Mesendoderm (in vitro differentiated cells): Measurements from ENCODE around the gene SCAMP5.

Experiments used
- DNase-seq: peaks from one replicate; pipeline ENCODE4 v3.0.0; 2013
- H2AK5ac ChIP-seq: 2 replicates; pipeline ENCODE4 v1.6.1; 2013; ENCODE audit warnings: low read length, inconsistent platforms
- H2BK120ac ChIP-seq: 2 replicates; pipeline ENCODE4 v1.6.1; 2013; ENCODE audit warnings: low read depth, mild to moderate bottlenecking, low read length, moderate library complexity, mixed read lengths
- H2BK15ac ChIP-seq: replicated peaks from 2 replicates; pipeline ENCODE4 v1.6.1; 2013; ENCODE audit warnings: low read depth, mild to moderate bottlenecking, moderate library complexity
- H2BK5ac ChIP-seq: 2 replicates; pipeline ENCODE4 v1.6.1; 2013; ENCODE audit warnings: low read length, inconsistent platforms
- H3K18ac ChIP-seq: 2 replicates; pipeline ENCODE4 v1.6.1; 2013; ENCODE audit warnings: mild to moderate bottlenecking, low read length, mixed read lengths
- H3K23ac ChIP-seq: one replicate; pipeline ENCODE4 v1.6.1; 2013; ENCODE audit warnings: low read length
- H3K27ac ChIP-seq: 2 replicates; pipeline ENCODE4 v1.5.1; 2013; ENCODE audit warnings: low read depth, mild to moderate bottlenecking, inconsistent platforms, low read length, moderate library complexity
- H3K27me3 ChIP-seq: 2 replicates; pipeline ENCODE4 v1.6.1; 2013; ENCODE audit warnings: low read length, control low read depth, mild to moderate bottlenecking, inconsistent platforms; ENCODE audit not compliant: insufficient read depth, poor library complexity
- H3K36me3 ChIP-seq: 2 replicates; pipeline ENCODE4 v1.6.1; 2013; ENCODE audit warnings: low read length, inconsistent platforms; ENCODE audit not compliant: control insufficient read depth, insufficient read depth
- H3K4ac ChIP-seq: one replicate; pipeline ENCODE4 v1.6.1; 2013; ENCODE audit warnings: low read depth, mild to moderate bottlenecking, low read length, moderate library complexity
- H3K4me1 ChIP-seq: 2 replicates; pipeline ENCODE4 v1.6.1; 2013; ENCODE audit warnings: low read depth, low read length, inconsistent platforms; ENCODE audit not compliant: control insufficient read depth
- H3K4me2 ChIP-seq: 2 replicates; pipeline ENCODE4 v1.6.1; 2013; ENCODE audit warnings: low read length
- H3K4me3 ChIP-seq: 2 replicates; pipeline ENCODE4 v1.5.1; 2013; ENCODE audit warnings: mild to moderate bottlenecking, low read length
- H3K56ac ChIP-seq: one replicate; pipeline ENCODE4 v1.6.1; 2013; ENCODE audit warnings: low read length
- H3K79me1 ChIP-seq: 2 replicates; pipeline ENCODE4 v1.6.1; 2013; ENCODE audit warnings: low read length, inconsistent platforms
- H3K79me2 ChIP-seq: 2 replicates; pipeline ENCODE4 v1.6.1; 2013; ENCODE audit warnings: mild to moderate bottlenecking, low read length; ENCODE audit not compliant: control insufficient read depth, insufficient read depth
- H3K9ac ChIP-seq: 2 replicates; pipeline ENCODE4 v1.6.1; 2013; ENCODE audit warnings: low read length, inconsistent platforms
- H4K5ac ChIP-seq: one replicate; pipeline ENCODE4 v1.6.1; 2013; ENCODE audit warnings: low read length
- H4K8ac ChIP-seq: one replicate; pipeline ENCODE4 v1.6.1; 2013; ENCODE audit warnings: low read depth, mild to moderate bottlenecking, control low read depth, low read length, moderate library complexity
- WGBS: extraction: QIAGEN DNeasy Blood & Tissue Kit; methylation state at CpG from one replicate; pipeline ENCODE4 v1.1.7; 2013; ENCODE audit warnings: low lambda C conversion rate, missing lambda C conversion rate; ENCODE audit not compliant: insufficient coverage; ENCODE audit errors: extremely low coverage; 5-methylcytosine and 5-hydroxymethylcytosine counted together

Gene SCAMP5

DNA sequence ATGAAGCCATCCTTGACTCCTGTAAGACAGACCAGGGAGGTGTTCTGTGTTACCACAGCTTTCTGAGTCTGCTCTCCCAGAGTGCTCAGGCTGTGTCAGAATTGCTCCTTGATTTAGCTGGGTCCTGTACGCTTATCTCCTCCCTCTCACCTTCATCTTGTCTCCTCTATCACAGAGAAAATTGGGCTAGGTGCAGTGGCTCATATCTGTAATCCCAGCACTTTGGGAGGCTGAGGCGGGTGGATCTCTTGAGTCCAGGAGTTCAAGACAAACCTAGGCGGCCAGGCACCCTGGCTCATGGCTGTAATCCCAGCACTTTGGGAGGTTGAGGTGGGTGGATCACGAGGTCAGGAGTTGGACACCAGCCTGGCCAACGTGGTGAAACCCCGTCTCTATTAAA lies 5.9 kb downstream of the SCAMP5 start:
- WGBS: no CpG with 5 or more reads among the region's 6 CpGs
- no peak overlapping the region for H2BK5ac ChIP-seq

DNA sequence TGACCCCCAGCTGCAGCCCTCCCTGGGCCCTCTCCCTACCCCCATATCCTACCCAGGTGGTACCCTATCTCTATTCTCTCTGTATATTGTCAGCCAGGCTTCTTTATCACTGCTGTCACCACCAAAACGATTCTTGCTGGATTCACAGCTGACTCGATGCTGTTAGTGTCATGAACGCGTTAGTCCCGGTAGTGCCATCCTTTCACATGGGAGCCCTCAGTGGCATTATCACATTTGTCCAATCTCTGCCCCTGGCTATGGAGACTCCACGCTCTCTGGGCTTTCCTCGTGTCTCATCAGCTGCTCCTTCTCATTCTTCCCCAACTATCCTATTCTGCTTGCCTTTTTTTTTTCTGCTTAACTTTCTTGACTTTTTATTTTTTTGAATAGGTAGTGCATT lies 7.0 kb downstream of the SCAMP5 start:
- H3K27me3 ChIP-seq: no peaks in the 10 kb centered on the region

More for the DNA sequence above, 5.9 kb downstream of the SCAMP5 start:
- H4K8ac ChIP-seq: no peak overlapping the region
- H2AK5ac ChIP-seq: no peak overlapping the region
- DNase-seq: no peak
- no peak overlapping the region for H3K56ac ChIP-seq
- no peak overlapping the region for H3K27ac ChIP-seq
- no peak overlapping the region for H3K4me3 ChIP-seq
- peaks cover under 1% of the 10 kb centered on the region for H3K4me1 ChIP-seq
- H2BK120ac ChIP-seq: no peak overlapping the region
- no peak overlapping the region for H3K23ac ChIP-seq
- H3K4ac ChIP-seq: no peak overlapping the region
- H3K9ac ChIP-seq: no peak overlapping the region
- no peaks in the 10 kb centered on the region for H3K36me3 ChIP-seq
- H2BK15ac ChIP-seq: no peak overlapping the region
- H4K5ac ChIP-seq: no peak overlapping the region
- H3K18ac ChIP-seq: no peak overlapping the region
- H3K79me1 ChIP-seq: no peaks in the 10 kb centered on the region
- peaks cover 2% of the 10 kb centered on the region for H3K27me3 ChIP-seq
- H3K79me2 ChIP-seq: no peaks in the 10 kb centered on the region
- no peak overlapping the region for H3K4me2 ChIP-seq

GRCh38 chr15:75007216-75007615 lies 11.9 kb downstream of the SCAMP5 start:
- no peaks in the 10 kb centered on the region for H3K79me1 ChIP-seq
- H2BK15ac ChIP-seq: no peak overlapping the region
- H3K4me3 ChIP-seq: no peak overlapping the region
- H3K4me1 ChIP-seq: no peaks in the 10 kb centered on the region
- no peak overlapping the region for H2BK120ac ChIP-seq
- no peak overlapping the region for H3K27ac ChIP-seq
- H3K23ac ChIP-seq: no peak overlapping the region
- no peaks in the 10 kb centered on the region for H3K27me3 ChIP-seq
- H3K36me3 ChIP-seq: no peaks in the 10 kb centered on the region
- H2BK5ac ChIP-seq: no peak overlapping the region
- H3K4ac ChIP-seq: no peak overlapping the region
- no peaks in the 10 kb centered on the region for H3K79me2 ChIP-seq
- H3K56ac ChIP-seq: no peak overlapping the region
- no peak overlapping the region for H4K8ac ChIP-seq
- no peak for DNase-seq
- no peak overlapping the region for H3K18ac ChIP-seq
- H2AK5ac ChIP-seq: no peak overlapping the region
- H4K5ac ChIP-seq: no peak overlapping the region
- no peak overlapping the region for H3K4me2 ChIP-seq
- H3K9ac ChIP-seq: no peak overlapping the region
- WGBS: no CpG with 5 or more reads among the region's 13 CpGs

More for the DNA sequence above, 7.0 kb downstream of the SCAMP5 start:
- H3K23ac ChIP-seq: no peak overlapping the region
- H2AK5ac ChIP-seq: no peak overlapping the region
- no peak overlapping the region for H4K5ac ChIP-seq
- no peak overlapping the region for H4K8ac ChIP-seq
- H3K27ac ChIP-seq: no peak overlapping the region
- no peaks in the 10 kb centered on the region for H3K79me2 ChIP-seq
- DNase-seq: no peak
- H2BK5ac ChIP-seq: no peak overlapping the region
- H3K4ac ChIP-seq: no peak overlapping the region
- no peak overlapping the region for H3K4me2 ChIP-seq
- WGBS: no CpG with 5 or more reads among the region's 7 CpGs
- H3K4me1 ChIP-seq: no peaks in the 10 kb centered on the region
- H3K79me1 ChIP-seq: no peaks in the 10 kb centered on the region
- no peak overlapping the region for H3K4me3 ChIP-seq
- no peak overlapping the region for H3K18ac ChIP-seq
- no peak overlapping the region for H2BK15ac ChIP-seq
- no peak overlapping the region for H3K56ac ChIP-seq
- no peaks in the 10 kb centered on the region for H3K36me3 ChIP-seq
- no peak overlapping the region for H3K9ac ChIP-seq
- no peak overlapping the region for H2BK120ac ChIP-seq

DNA sequence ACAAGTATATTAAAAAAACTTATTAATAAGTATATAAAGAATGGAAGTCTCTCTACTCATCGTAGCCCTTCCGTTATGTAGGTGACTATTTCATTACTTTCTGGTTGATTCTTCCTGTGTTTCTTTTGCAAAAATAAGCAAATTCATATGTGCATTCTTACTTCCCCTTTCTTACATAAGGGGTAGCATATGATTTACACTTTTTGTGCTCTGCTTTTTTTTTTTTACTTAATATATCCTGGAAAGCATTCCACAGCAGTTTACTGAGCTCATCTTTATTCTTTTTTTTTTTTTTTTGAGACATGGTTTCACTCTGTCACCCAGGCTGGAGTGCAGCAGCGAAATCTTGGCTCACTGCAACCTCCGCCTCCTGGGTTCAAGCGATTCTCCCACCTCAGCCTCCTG lies 12.9 kb downstream of the SCAMP5 start:
- WGBS: no CpG with 5 or more reads among the region's 5 CpGs
- Histone ChIP-seq H3K4me1 (no peaks in the 10 kb centered on the region), H3K18ac (no peak overlapping the region), H3K79me1 (no peaks in the 10 kb centered on the region), H3K56ac (no peak overlapping the region), H3K4me2 (no peak overlapping the region), H2BK15ac (no peak overlapping the region), H2BK5ac (no peak overlapping the region), H4K8ac (no peak overlapping the region), H3K4me3 (no peak overlapping the region), H2AK5ac (no peak overlapping the region), H3K36me3 (no peaks in the 10 kb centered on the region), H3K27ac (no peak overlapping the region), H2BK120ac (no peak overlapping the region), H3K23ac (no peak overlapping the region), H3K27me3 (no peaks in the 10 kb centered on the region), H4K5ac (no peak overlapping the region), H3K79me2 (no peaks in the 10 kb centered on the region), H3K4ac (no peak overlapping the region), H3K9ac (no peak overlapping the region)
- no peak for DNase-seq

DNA sequence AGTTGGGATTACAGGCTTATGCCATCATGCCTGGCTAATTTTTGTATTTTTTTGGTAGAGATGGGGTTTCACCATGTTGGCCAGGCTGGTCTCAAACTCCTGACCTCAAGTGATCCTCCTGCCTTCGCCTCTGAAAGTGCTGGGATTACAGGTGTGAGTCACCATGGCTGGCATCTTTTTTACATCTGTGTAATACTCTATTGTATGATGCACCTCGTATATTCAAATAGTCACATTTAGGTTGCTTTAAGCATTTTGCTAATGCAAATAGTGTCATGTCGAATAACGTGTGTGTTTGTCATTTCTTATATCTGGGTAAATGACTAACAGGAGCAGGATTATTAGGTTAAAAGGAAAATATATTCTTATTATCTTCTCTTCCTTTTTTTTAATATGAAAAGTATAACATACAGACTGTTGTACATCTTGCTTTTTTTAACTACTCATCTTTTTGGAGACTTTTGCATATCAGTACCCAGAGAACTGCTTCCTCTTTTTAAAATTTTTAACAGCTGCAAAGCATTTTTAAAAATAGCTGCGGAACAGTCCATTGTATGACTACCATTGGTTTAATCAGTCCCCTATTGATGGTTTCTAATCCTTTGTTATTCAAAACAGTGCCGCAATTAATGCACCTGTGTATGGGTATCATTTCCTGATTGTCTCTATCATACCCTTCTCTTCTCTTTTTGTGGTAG lies 13.4 kb downstream of the SCAMP5 start:
- Histone ChIP-seq H3K9ac (no peak overlapping the region), H3K56ac (no peak overlapping the region), H3K4me3 (no peak overlapping the region), H3K79me1 (no peaks in the 10 kb centered on the region), H3K18ac (no peak overlapping the region), H2AK5ac (no peak overlapping the region), H3K27ac (no peak overlapping the region), H2BK15ac (no peak overlapping the region), H3K4me1 (no peaks in the 10 kb centered on the region), H3K4ac (no peak overlapping the region), H3K79me2 (no peaks in the 10 kb centered on the region), H3K36me3 (no peaks in the 10 kb centered on the region), H4K5ac (no peak overlapping the region), H2BK120ac (no peak overlapping the region), H2BK5ac (no peak overlapping the region), H3K4me2 (no peak overlapping the region), H3K23ac (no peak overlapping the region), H3K27me3 (no peaks in the 10 kb centered on the region), H4K8ac (no peak overlapping the region)
- WGBS: no CpG with 5 or more reads among the region's 6 CpGs
- DNase-seq: no peak

DNA sequence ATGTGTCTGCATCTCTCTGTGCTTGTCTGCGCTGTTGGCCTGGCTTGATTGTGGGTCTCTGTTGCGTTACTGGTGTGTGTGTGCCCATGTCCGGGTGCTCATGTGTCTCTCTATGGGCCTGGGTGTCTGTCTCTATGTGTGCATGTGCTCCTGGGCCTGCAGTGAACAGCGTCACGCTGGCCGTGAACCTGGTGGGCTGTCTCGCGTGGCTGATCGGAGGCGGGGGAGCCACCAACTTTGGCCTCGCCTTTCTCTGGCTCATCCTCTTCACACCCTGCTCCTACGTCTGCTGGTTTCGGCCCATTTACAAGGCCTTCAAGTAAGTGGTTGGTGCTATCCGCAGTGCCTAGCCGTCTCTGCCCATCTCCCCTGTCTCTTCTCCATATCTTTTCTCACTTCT lies 21.1 kb downstream of the SCAMP5 start:
- WGBS: no CpG with 5 or more reads among the region's 15 CpGs
- H3K4me3 ChIP-seq: no peak overlapping the region
- no peaks in the 10 kb centered on the region for H3K4me1 ChIP-seq
- H3K79me1 ChIP-seq: no peaks in the 10 kb centered on the region
- H3K79me2 ChIP-seq: no peaks in the 10 kb centered on the region
- no peak overlapping the region for H4K8ac ChIP-seq
- peak overlapping the region; percentile 94 for H3K23ac ChIP-seq
- H3K4me2 ChIP-seq: no peak overlapping the region
- H3K27ac ChIP-seq: no peak overlapping the region
- H4K5ac ChIP-seq: no peak overlapping the region
- H2BK120ac ChIP-seq: no peak overlapping the region
- no peak overlapping the region for H2AK5ac ChIP-seq
- no peak overlapping the region for H3K4ac ChIP-seq
- no peaks in the 10 kb centered on the region for H3K36me3 ChIP-seq
- H2BK5ac ChIP-seq: no peak overlapping the region
- no peak for DNase-seq
- H3K18ac ChIP-seq: no peak overlapping the region
- no peak overlapping the region for H3K9ac ChIP-seq
- no peak overlapping the region for H2BK15ac ChIP-seq
- H3K56ac ChIP-seq: no peak overlapping the region
- H3K27me3 ChIP-seq: no peaks in the 10 kb centered on the region
